GM12872 (cell line): ENCODE measurements around the gene CISH.

ENCODE experiments used
- TF ChIP-seq, protein P1 (sequence below): IDR thresholded peaks from 3 replicates; pipeline ENCODE4 v1.5.1; 2011; ENCODE audit warnings: low read depth, mild to moderate bottlenecking, low read length, moderate library complexity; ENCODE audit not compliant: insufficient read depth

CISH gene

DNA sequence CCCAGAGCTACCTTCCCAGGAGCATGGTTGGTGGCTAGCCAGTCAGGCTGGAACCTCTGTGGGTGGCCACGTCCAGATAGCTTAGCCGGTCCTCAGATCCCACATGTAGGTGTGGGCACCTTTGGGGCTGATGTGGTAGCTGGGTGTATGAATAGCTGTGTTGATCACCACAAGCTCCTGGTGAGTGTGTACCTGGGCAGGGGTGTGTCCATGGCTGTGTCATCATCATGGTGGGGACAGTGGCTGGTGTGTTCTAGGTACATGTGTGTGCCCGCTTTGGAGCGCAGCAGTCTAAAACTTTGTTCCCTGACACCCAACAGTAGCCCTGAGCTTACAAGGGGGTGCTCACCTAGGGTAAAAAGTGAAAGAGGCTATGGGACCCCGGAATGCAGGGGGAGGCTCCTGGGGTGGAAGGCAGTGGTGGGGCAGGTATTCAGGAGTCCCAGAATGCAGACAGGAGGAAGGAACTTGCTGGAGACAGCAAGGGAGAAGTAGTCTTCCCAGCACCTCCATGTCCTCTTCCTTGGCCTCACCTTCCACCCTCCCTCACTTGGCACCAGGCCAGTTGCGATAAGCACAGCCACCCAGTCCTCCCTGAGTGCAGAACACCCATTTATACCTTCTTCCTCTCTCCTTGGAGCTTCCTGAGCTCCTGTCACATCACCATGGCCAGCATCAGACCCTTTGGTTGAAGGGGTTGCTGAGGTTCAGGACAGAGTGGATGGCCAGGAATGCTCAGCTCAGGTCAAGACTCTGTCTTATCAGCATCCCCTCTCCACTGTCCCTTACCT is 1.2 kb downstream of the CISH start:
- TF ChIP-seq, protein P1, sequence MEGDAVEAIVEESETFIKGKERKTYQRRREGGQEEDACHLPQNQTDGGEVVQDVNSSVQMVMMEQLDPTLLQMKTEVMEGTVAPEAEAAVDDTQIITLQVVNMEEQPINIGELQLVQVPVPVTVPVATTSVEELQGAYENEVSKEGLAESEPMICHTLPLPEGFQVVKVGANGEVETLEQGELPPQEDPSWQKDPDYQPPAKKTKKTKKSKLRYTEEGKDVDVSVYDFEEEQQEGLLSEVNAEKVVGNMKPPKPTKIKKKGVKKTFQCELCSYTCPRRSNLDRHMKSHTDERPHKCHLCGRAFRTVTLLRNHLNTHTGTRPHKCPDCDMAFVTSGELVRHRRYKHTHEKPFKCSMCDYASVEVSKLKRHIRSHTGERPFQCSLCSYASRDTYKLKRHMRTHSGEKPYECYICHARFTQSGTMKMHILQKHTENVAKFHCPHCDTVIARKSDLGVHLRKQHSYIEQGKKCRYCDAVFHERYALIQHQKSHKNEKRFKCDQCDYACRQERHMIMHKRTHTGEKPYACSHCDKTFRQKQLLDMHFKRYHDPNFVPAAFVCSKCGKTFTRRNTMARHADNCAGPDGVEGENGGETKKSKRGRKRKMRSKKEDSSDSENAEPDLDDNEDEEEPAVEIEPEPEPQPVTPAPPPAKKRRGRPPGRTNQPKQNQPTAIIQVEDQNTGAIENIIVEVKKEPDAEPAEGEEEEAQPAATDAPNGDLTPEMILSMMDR, result no peak

DNA sequence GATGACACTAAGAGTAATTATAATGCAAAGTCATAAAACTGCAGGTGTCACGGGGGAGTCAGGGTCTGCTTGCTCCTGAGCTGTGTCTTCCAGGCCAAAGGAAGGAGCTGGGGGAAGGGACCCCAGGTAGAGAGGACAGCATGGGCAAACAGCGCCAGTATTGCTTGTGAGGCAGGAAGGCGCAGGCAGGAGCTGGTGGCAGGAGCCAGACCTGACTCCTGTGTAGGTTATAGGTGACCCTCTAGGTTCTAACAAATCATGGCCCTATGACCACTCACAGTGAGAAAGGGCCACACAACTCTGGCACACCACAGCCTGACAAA is 1.9 kb downstream of the CISH start:
- TF ChIP-seq, protein P1, result no peak

DNA sequence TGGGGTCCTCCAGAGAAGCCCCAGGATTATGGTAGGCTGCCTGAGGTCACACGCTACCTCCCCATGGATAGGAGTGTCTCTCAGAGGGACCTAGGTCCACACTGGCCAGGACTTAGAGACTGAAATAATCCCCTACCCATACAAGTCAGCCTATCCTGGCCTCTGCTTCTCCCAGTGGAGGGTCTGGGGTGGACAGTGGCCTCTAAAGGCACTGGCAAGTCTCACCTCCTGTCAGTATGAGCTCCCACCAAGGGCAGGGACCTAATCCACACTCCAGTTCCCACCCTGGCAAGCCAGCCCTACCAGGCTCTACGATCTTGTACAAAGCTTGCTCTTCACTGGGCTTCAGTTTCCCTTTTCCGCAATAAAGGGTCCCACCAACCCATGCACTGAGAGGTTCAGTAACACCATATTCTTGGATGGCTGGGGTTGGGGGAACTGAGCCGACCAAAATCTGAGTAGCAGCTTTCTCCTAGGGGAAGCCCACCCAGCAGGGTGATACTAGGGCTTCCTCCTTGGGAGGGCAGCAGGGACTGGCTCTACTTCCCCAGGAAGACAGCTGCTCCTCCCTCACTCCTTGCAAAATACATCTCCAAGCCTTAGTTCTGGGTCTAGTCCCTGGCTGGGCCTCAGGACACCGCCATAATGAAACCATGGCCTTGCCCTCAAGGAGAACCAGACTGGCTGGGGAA is 2.4 kb downstream of the CISH start:
- TF ChIP-seq, protein P1, result no peak

DNA sequence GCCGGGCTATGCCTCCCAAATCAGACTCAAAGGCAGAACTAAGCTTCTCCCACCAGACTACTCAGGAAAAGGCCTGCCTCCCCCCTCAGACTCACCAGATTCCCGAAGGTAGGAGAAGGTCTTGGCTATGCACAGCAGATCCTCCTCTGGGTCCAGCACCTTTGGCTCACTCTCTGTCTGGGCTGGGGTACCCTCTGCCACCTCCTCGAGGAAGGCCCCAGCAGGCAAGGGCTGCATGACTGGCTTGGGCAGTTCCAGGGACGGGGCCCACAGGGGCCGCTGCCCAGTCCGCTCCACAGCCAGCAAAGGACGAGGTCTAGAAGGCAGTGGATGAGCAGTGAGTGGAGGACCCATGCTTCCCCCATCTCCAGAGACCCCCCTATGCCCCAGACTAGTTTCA is 3.3 kb downstream of the CISH start:
- TF ChIP-seq, protein P1, result no peak

DNA sequence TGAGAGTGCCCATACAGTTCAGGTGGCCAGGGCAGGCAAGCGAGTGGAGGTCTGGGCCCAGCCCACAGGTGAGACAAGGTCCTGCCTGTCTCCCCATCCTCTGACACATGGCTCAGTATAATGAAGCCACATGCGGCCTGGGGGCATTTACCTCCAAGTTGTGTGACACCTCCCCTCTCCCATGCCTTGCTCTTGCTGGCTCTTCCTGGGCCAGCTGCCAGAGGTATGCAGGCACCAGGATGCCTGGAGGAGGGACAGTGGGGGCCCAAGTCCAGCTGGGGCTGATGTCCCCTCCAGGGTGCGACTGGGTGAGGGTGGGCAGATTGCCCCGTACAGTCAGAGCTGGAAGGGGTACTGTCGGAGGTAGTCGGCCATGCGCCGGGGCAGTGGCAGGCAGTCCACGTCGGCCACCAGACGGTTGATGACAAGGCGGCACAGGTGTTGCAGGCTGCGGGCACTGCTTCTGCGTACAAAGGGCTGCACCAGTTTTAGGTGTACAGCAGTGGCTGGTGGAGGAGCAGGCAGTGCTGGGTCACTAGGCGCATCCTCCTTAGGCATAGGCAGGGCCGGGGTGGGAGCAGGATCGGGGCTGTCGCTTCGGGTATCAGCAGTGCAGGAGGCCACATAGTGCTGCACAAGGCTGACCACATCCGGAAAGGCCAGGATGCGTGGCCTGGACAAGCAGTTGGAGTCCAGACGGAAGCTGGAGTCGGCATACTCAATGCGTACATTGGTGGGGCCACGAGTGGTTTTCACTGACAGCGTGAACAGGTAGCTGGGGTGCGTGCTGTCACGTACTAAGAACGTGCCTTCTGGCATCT is 4.1 kb downstream of the CISH start:
- TF ChIP-seq, protein P1, result no peak

DNA sequence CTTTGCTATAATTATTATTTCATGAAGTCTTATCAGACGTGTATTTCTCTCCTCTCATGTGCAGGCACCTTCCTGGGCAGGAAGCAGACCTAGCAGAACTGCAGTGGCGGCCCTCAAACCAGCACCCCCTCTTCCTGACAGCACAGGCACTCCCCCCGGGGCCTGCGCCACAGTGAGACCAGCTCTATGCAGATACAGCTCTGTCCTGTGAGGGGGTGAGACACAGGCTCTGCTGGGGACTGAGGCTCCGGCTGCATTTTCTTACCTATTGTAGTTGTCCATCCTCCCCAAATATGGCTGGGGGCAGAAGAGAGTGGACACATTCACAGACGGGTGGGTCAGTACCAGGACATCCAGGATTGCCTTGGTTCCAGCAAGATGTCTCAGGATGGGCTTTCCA is 5.0 kb downstream of the CISH start:
- TF ChIP-seq, protein P1, result no peak

DNA sequence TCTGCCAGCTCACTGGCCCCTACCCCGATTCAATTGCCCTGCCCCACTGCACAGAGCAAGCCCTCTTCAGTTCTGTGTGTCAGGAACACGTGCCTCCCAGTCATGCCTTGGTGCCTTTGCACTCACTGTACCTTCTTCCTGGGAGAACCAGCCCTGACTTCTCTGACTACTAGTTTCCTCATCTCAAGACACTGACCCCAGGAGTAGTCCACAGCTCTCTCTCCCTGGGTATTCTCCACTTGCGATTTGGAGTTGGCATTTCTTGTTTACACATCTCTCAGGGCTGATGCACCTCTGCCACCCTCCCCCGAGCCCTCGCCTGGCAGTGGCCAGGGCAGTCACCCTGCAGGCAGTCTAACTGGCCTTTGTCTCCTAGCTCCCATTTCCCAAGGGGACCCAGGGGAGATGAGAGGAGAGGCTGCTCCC is 5.7 kb downstream of the CISH start:
- TF ChIP-seq, protein P1, result no peak
